Activated T-helper 1 cell treated with anti-CD3 and anti-CD28 coated beads, Interleukin-12 subunit alpha, Interleukin-12 subunit beta, Interleukin-2, Interleukin-4 antibody, amounts not matched to agents 30 ng/mL and 10 ng/mL and 1 ng/mL, durations not matched to agents 14 hours and 24 hours and 36 hours (primary cell): ENCODE results near the gene MSH4. TPM values are rescaled to one million over a fixed set of nuclear protein-coding genes. Genes with fewer than 3 reads are reported as not detected.
"Not testable (repeated sequence)": the region's sequence is repeated elsewhere in the genome, so short reads cannot be mapped to it uniquely, and the experiment has no call there.

ENCODE experiments used
- DNase-seq: peaks from one replicate; pipeline ENCODE4 v3.0.0; 2021; ENCODE audit warnings: low spot score
- H3K27ac Mint-ChIP-seq: one replicate; pipeline ENCODE4 v1.8.0; 2021; ENCODE audit warnings: mild to moderate bottlenecking, mixed read lengths
- H3K27me3 Mint-ChIP-seq: one replicate; pipeline ENCODE4 v1.8.0; 2022; ENCODE audit warnings: mild to moderate bottlenecking, moderate library complexity, mixed read lengths; ENCODE audit not compliant: insufficient read depth
- H3K36me3 Mint-ChIP-seq: one replicate; pipeline ENCODE4 v1.8.0; 2021; ENCODE audit warnings: low read depth, mixed read lengths
- H3K4me1 Mint-ChIP-seq: one replicate; pipeline ENCODE4 v1.8.0; 2021; ENCODE audit warnings: low read depth, mixed read lengths
- H3K4me3 Mint-ChIP-seq: one replicate; pipeline ENCODE4 v1.8.0; 2021; ENCODE audit warnings: mild to moderate bottlenecking, moderate library complexity, mixed read lengths
- H3K9me3 Mint-ChIP-seq: one replicate; pipeline ENCODE4 v1.8.0; 2021; ENCODE audit warnings: mixed read lengths
- intact Hi-C: fragments of 100-400 bp; cut with micrococcal nuclease; formaldehyde crosslinking; loops from one replicate; pipeline ENCODE4 v1.15.1; 2024
- total RNA-seq: library from RNA; stranded (reverse); gene quantifications from 2 replicates; pipeline ENCODE4 v1.2.3, GENCODE V29; 2022

Gene MSH4
- 0.39 and 0.54 TPM in 2 replicates for total RNA-seq

DNA sequence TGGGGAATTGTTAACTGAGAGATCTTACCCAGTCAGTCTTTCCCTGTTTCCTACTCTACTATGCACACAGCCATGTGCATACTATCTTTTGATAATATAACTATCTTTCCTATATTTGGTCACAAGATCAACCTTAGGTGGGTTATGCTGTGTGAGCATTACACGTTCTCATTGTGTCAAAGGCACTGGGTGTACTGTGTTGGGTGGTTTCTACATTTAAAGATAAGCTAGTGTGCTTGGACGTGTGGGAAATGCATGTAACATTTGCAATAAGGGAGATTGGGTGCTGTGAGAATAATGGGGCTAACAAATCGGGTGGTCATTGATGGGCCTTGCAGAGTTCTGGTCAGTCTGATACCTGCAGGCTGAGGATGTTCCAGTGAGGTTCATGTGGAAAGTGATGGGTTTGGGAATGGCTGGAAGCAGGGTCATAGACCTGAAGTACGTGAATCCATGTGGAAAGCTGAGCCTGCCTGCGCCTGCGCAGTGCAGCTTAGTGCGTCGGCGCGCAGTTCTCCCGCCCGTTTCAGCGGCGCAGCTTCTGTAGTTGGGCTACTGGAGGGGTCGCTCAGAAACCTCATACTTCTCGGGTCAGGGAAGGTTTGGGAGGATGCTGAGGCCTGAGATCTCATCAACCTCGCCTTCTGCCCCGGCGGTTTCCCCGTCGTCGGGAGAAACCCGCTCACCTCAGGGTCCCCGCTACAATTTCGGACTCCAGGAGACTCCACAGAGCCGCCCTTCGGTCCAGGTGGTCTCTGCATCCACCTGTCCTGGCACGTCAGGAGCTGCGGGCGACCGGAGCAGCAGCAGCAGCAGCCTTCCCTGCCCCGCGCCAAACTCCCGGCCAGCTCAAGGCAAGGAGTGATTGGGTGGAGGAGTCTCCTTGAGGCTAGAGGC is at the start of gene MSH4:
MSH4 (plus strand) TSS at position 507 of the 897 bp plus-strand sequence; CDS start at position 611, 104 bp downstream.
- intact Hi-C loops: no loop called here
- Mint-ChIP-seq H3K27me3 (no peaks in the 10 kb centered on the region), H3K9me3 (no peaks in the 10 kb centered on the region), H3K27ac (peak within 1 kb of the TSS; percentile 37), H3K4me3 (no peak within 1 kb of the TSS), H3K36me3 (peaks cover 45% of the 10 kb centered on the region), H3K4me1 (peaks cover 19% of the 10 kb centered on the region)
- no peak for DNase-seq

- intact Hi-C loops, H3K27ac Mint-ChIP-seq, H3K4me3 Mint-ChIP-seq, H3K4me1 Mint-ChIP-seq, DNase-seq, H3K27me3 Mint-ChIP-seq: not testable (repeated sequence)
- peaks cover 56% of the 10 kb centered on the region for H3K36me3 Mint-ChIP-seq
- H3K9me3 Mint-ChIP-seq: peaks cover 15% of the 10 kb centered on the region
These were observed 39.5 kb upstream of the MSH4 start for GRCh38 chr1:75757210-75757609.

DNA sequence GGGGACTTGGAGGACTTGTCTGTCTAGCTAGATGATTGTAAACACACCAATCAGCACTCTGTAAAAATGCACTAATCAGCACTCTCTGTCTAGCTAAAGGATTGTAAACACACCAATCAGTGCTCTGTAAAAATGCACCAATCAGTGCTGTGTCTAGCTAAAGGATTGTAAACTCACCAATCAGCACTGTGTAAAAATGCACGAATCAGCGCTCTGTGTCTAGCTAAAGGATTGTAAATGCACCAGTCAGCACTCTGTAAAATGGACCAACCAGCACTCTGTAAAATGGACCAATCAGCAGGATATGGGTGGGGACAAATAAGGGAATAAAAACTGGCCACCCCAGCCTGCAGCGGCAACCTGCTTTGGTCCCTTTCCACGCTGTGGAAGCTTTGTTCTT is 38.1 kb upstream of the MSH4 start:
- H3K9me3 Mint-ChIP-seq: peaks cover 15% of the 10 kb centered on the region
- H3K4me3 Mint-ChIP-seq, H3K27me3 Mint-ChIP-seq, intact Hi-C loops, H3K4me1 Mint-ChIP-seq, H3K27ac Mint-ChIP-seq, DNase-seq: not testable (repeated sequence)
- H3K36me3 Mint-ChIP-seq: peaks cover 45% of the 10 kb centered on the region

- no peak for DNase-seq
- Mint-ChIP-seq H3K27ac (no peak overlapping the region), H3K4me3 (no peak overlapping the region), H3K4me1 (no peaks in the 10 kb centered on the region), H3K36me3 (peaks cover 8% of the 10 kb centered on the region), H3K9me3 (no peaks in the 10 kb centered on the region), H3K27me3 (no peaks in the 10 kb centered on the region)
- intact Hi-C loops: no loop called here
These were observed 32.5 kb upstream of the MSH4 start for GRCh38 chr1:75764057-75764655.

DNA sequence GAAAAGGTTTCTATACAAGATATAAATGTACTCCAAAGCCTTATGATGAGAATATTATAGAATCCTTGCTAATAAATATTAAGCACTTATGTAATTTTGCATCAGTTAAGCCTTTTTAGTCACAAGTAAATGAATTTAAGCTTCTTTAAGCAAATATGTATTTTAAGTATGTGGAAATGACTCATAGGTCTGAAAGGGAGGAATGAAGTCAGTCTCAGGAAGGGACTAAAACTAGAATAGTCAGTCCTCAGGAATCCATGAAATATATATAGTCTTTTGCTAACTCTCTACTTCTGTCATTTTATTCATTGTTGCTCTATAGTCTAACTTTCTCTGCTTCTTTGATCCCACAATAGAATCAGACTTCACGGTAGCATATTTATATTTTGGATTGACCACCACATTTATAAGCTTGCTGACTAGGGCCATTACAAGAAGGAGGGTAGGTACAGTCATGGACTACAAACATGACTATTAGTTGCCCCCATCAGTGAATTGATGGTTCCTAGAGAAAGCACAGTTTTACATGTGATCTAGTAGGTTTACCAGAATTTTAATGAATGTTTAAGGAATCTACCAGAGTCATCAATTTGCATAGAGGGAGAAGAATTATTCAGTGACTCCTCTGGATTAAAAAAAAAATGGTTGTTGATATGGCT is 30.9 kb upstream of the MSH4 start:
- Mint-ChIP-seq H3K27ac (no peak overlapping the region), H3K36me3 (peaks cover 6% of the 10 kb centered on the region), H3K4me1 (no peaks in the 10 kb centered on the region), H3K27me3 (no peaks in the 10 kb centered on the region), H3K4me3 (no peak overlapping the region), H3K9me3 (no peaks in the 10 kb centered on the region)
- DNase-seq: no peak
- intact Hi-C loops: no loop called here

DNA sequence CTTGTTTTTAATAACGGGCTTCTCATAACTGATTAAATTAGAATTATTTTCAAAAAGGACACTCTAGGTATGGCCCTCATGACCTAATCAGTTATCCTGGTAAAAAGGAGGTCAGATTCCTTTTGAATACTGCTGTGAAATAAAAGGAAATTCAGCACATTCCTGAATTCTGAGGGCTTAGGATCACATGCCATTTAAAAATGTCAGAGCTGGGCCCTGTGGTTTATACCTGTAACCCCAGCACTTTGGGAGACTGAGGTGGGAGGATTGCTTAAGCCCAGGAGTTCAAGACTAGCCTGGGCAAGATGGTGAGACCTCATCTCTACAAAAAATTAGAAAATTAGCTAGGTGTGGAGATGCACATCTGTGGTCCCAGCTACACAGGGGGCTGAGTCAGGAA is 28.7 kb upstream of the MSH4 start:
- Mint-ChIP-seq H3K9me3 (no peaks in the 10 kb centered on the region), H3K27me3 (no peaks in the 10 kb centered on the region), H3K27ac (no peak overlapping the region), H3K4me3 (no peak overlapping the region), H3K36me3 (peaks cover 2% of the 10 kb centered on the region), H3K4me1 (no peaks in the 10 kb centered on the region)
- DNase-seq: no peak
- intact Hi-C loops: no loop called here

- H3K4me3 Mint-ChIP-seq: no peak overlapping the region
- H3K27ac Mint-ChIP-seq: no peak overlapping the region
- intact Hi-C loops: no loop called here
- H3K36me3 Mint-ChIP-seq: peaks cover 1% of the 10 kb centered on the region
- no peaks in the 10 kb centered on the region for H3K4me1 Mint-ChIP-seq
- peaks cover 3% of the 10 kb centered on the region for H3K27me3 Mint-ChIP-seq
- H3K9me3 Mint-ChIP-seq: no peaks in the 10 kb centered on the region
- DNase-seq: no peak
These were observed 25.9 kb upstream of the MSH4 start for GRCh38 chr1:75770761-75771160.

GRCh38 chr1:75771978-75772377 is 24.7 kb upstream of the MSH4 start:
- Mint-ChIP-seq H3K36me3 (peaks cover 1% of the 10 kb centered on the region), H3K4me1 (no peaks in the 10 kb centered on the region), H3K27me3 (peaks cover 3% of the 10 kb centered on the region), H3K27ac (no peak overlapping the region), H3K4me3 (no peak overlapping the region), H3K9me3 (no peaks in the 10 kb centered on the region)
- no peak for DNase-seq
- intact Hi-C loops: no loop called here

DNA sequence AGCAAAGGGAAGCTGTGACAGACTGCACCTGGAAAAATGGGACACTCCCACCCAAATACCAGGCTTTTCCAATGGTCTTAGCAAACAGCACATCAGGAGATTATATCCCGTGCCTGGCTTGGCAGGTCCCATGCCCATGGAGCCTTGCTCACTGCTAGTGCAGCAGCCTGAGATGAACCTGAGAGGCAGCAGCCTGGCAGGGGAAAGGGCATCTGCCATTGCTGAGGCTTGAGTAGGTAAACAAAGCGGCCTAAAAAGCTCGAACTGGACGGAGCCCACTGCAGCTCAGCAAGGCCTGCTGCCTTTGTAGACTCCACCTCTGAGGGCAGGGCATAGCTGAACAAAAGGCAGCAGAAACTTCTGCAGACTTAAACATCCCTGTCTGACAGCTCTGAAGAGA is 18.9 kb upstream of the MSH4 start:
- H3K27ac Mint-ChIP-seq, H3K4me1 Mint-ChIP-seq, H3K4me3 Mint-ChIP-seq, H3K9me3 Mint-ChIP-seq, intact Hi-C loops, H3K36me3 Mint-ChIP-seq, DNase-seq: not testable (repeated sequence)
- H3K27me3 Mint-ChIP-seq: peaks cover 18% of the 10 kb centered on the region

GRCh38 chr1:75778694-75779093 is 18.0 kb upstream of the MSH4 start:
- H3K27me3 Mint-ChIP-seq: peaks cover 18% of the 10 kb centered on the region

DNA sequence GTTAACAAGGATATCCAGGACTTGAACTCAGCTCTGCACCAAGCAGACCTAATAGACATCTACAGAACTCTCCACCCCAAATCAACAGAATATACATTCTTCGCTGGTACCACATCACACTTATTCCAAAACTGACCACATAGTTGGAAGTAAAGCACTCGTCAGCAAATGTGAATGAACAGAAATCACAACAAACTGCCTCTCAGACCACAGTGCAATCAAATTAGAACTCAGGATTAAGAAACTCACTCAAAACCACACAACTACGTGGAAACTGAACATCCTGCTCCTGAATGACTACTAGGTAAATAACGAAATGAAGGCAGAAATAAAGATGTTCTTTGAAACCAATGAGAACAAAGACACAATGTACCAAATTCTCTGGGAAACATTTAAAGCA is 16.5 kb upstream of the MSH4 start:
- intact Hi-C loops: loop anchor here (10.0 kb wide), 1 partner anchor 1045 kb away; the partner anchor contains the start of genes CRYZ and TYW3
- not testable (repeated sequence) for DNase-seq, H3K36me3 Mint-ChIP-seq, H3K9me3 Mint-ChIP-seq, H3K4me1 Mint-ChIP-seq, H3K27ac Mint-ChIP-seq, H3K4me3 Mint-ChIP-seq
- peaks cover 16% of the 10 kb centered on the region for H3K27me3 Mint-ChIP-seq

More at GRCh38 chr1:75778694-75779093, 18.0 kb upstream of the MSH4 start:
- H3K36me3 Mint-ChIP-seq, H3K27ac Mint-ChIP-seq, H3K4me3 Mint-ChIP-seq, DNase-seq, H3K9me3 Mint-ChIP-seq, H3K4me1 Mint-ChIP-seq, intact Hi-C loops: not testable (repeated sequence)

DNA sequence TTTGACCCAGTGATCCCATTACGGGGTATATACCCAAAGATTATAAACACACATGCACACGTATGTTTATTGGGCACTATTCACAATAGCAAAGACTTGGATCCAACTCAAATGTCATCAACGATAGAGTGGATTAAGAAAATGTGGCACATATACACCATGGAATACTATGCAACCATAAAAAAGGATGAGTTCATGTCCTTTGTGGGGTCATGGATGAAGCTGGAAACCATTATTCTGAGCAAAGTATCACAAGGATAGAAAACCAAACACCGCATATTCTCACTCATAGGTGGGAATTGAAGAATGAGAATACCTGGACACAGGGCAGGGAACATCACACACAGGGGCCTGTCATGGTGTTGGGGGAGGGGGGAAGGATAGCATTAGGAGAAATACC is 12.8 kb upstream of the MSH4 start:
- H3K27me3 Mint-ChIP-seq: peaks cover 11% of the 10 kb centered on the region
- peak overlapping the region; percentile 76 for H3K27ac Mint-ChIP-seq
- not testable (repeated sequence) for H3K9me3 Mint-ChIP-seq, DNase-seq, H3K4me3 Mint-ChIP-seq
- intact Hi-C loops: loop anchor here (10.0 kb wide), 1 partner anchor 1049 kb away; the partner anchor contains the start of genes CRYZ and TYW3
- peaks cover 23% of the 10 kb centered on the region for H3K4me1 Mint-ChIP-seq
- H3K36me3 Mint-ChIP-seq: peaks cover 31% of the 10 kb centered on the region
